Measurements from ENCODE around the gene TEX26. TPM values are rescaled to one million over a fixed set of nuclear protein-coding genes. Genes with fewer than 3 reads are reported as not detected.

TEX26 gene
- total RNA-seq, 1 donor from 2014 or later: not detected

- DNase-seq (ENCODE audit: low spot score): no peak
Measured at GRCh38 chr13:31011901-31012654, 79.6 kb downstream of the TEX26 start.

- DNase-seq (ENCODE audit: low spot score): no peak
Measured at GRCh38 chr13:31012655-31013024, 80.2 kb downstream of the TEX26 start.

- no peak for DNase-seq (ENCODE audit: low spot score)
Measured at GRCh38 chr13:31014456-31014855, 82.0 kb downstream of the TEX26 start.

GRCh38 chr13:31015199-31015598 lies 82.7 kb downstream of the TEX26 start:
- no peak for DNase-seq (ENCODE audit: low spot score)

GRCh38 chr13:31016342-31017325 lies 84.2 kb downstream of the TEX26 start:
- no peak for DNase-seq (ENCODE audit: low spot score)

- no peak for DNase-seq (ENCODE audit: low spot score)
Measured at GRCh38 chr13:31018511-31018910, 86.1 kb downstream of the TEX26 start.

- no peak for DNase-seq (ENCODE audit: low spot score)
Measured at GRCh38 chr13:31020996-31021395, 88.5 kb downstream of the TEX26 start.

- no peak for DNase-seq (ENCODE audit: low spot score)
Measured at GRCh38 chr13:31022288-31022895, 89.9 kb downstream of the TEX26 start.

- DNase-seq (ENCODE audit: low spot score): no peak
Measured at GRCh38 chr13:31022928-31023530, 90.6 kb downstream of the TEX26 start.

Other genes starting within 250 kb of the TEX26 start
- gene ALOX5AP, start 197.1 kb upstream of the TEX26 start, total RNA-seq: 10.7 TPM
- gene MEDAG, start 26.4 kb upstream of the TEX26 start, total RNA-seq: 6.6 TPM
- 80.3 TPM for gene HSPH1, start 229.2 kb downstream of the TEX26 start, total RNA-seq

All from ureter (tissue), 1 donor.